GM12878 (cell line): Measurements from ENCODE around the gene NUDT1. TPM values are rescaled to one million over a fixed set of nuclear protein-coding genes. Genes with fewer than 3 reads are reported as not detected.

Experiments used
- ATAC-seq: fragments of 200-7000 bp; cut with Tn5 transposase; 3 replicates; pipeline ENCODE4 v1.9.1; 2020; ENCODE audit warnings: mild to moderate bottlenecking, moderate library complexity
- BruUV-seq: library from RNA; stranded (reverse); fragments of 400-500 nt; replicated peaks from 2 replicates; lab custom pipeline; 2021; lab: Mats Ljungman, UMichigan
- CTCF ChIA-PET: fragments of 300-600 bp; sonication (Branson Sonifier 250); formaldehyde crosslinking; extraction: SDS; loops from one replicate; lab custom pipeline; 2021; ENCODE audit warnings: inconsistent platforms; lab: Yijun Ruan, JAX
- POLR2A ChIA-PET: fragments of 350-600 bp; formaldehyde crosslinking; extraction: SDS; loops from one replicate; lab custom pipeline; 2021; ENCODE audit warnings: inconsistent platforms; lab: Charles Lee
- RAD21 ChIA-PET: fragments of 300-600 bp; sonication (Branson Sonifier 250); formaldehyde crosslinking; loops from one replicate; lab custom pipeline; 2023; ENCODE audit warnings: antibody characterized with exemption; ENCODE audit not compliant: unreplicated experiment; lab: Charles Lee
- SMC1A ChIA-PET: fragments of 300-600 bp; sonication (Branson Sonifier 250); formaldehyde crosslinking; loops from one replicate; lab custom pipeline; 2023; ENCODE audit not compliant: unreplicated experiment, uncharacterized antibody; lab: Charles Lee
- DNase-seq: peaks from one replicate; pipeline ENCODE4 v3.0.0-alpha.2; 2011; ENCODE audit warnings: low read depth, low spot score
- FAIRE-seq: peaks from 3 replicates; lab custom pipeline; 2011; peaks lifted over from hg19 to GRCh38; lab: Jason Lieb, UNC
- H2AFZ ChIP-seq: 2 replicates; pipeline ENCODE4 v1.6.0; 2011; ENCODE audit warnings: low read depth, low read length, control low read depth; ENCODE audit not compliant: control insufficient read depth
- H3K27ac ChIP-seq: 2 replicates; pipeline ENCODE4 v1.5.1; 2011; ENCODE audit warnings: control low read depth; ENCODE audit not compliant: control insufficient read depth, insufficient read depth
- H3K27me3 ChIP-seq, 2 experiments: replicated peaks in 1 of 2; 2 replicates each; pipeline versions ENCODE4 v1.6.0 to v1.6.1; 2011; ENCODE audit warnings: low read length in 1 of 2; ENCODE audit not compliant: control insufficient read depth in 2 of 2, insufficient read depth in 2 of 2
- H3K36me3 ChIP-seq, 2 experiments: 2 replicates each; pipeline ENCODE4 v1.5.1; 2011; ENCODE audit warnings: low read length in 1 of 2; ENCODE audit not compliant: control insufficient read depth in 2 of 2, insufficient read depth in 2 of 2
- H3K4me1 ChIP-seq: 2 replicates; pipeline ENCODE4 v1.6.1; 2011; ENCODE audit warnings: mild to moderate bottlenecking, low read length, moderate library complexity, mixed read lengths; ENCODE audit not compliant: control insufficient read depth, insufficient read depth
- H3K4me2 ChIP-seq: 2 replicates; pipeline ENCODE4 v1.6.0; 2011; ENCODE audit warnings: control low read depth; ENCODE audit not compliant: control insufficient read depth, insufficient read depth
- H3K4me3 ChIP-seq: fragments of 200-600 bp; sonication (generic); 2 replicates; pipeline ENCODE4 v1.5.1; 2016
- H3K79me2 ChIP-seq: 2 replicates; pipeline ENCODE4 v1.6.0; 2011; ENCODE audit warnings: low read length; ENCODE audit not compliant: control insufficient read depth, insufficient read depth
- H3K9ac ChIP-seq: 2 replicates; pipeline ENCODE4 v1.8.0; 2011; ENCODE audit warnings: low read length, control low read depth, mixed read lengths; ENCODE audit not compliant: control insufficient read depth, insufficient read depth
- H3K9me3 ChIP-seq: replicated peaks from 3 replicates; pipeline ENCODE4 v1.5.1; 2011; ENCODE audit warnings: mild to moderate bottlenecking, low read length; ENCODE audit not compliant: control insufficient read depth, insufficient read depth
- H4K20me1 ChIP-seq: 2 replicates; pipeline ENCODE4 v1.6.0; 2011; ENCODE audit not compliant: control insufficient read depth, insufficient read depth
- ASH2L ChIP-seq: fragments of 300-600, 200-600 bp; sonication (generic); IDR thresholded peaks from 2 replicates; pipeline ENCODE4 v1.6.1; 2017; ENCODE audit warnings: low read depth, mild to moderate bottlenecking, borderline replicate concordance
- BMI1 ChIP-seq: fragments of 450-650 bp; IDR thresholded peaks from 2 replicates; pipeline ENCODE4 v1.6.1; 2016; ENCODE audit warnings: mild to moderate bottlenecking, moderate library complexity, borderline replicate concordance
- CHD2 ChIP-seq: IDR thresholded peaks from 2 replicates; pipeline ENCODE4 v1.6.1; 2011; ENCODE audit warnings: low read depth, low read length, improper control_type of control experiment, borderline replicate concordance
- MTA3 ChIP-seq: IDR thresholded peaks from 2 replicates; pipeline ENCODE4 v1.6.1; 2012; ENCODE audit warnings: low read length, inconsistent platforms, borderline replicate concordance
- MYC ChIP-seq: IDR thresholded peaks from 2 replicates; pipeline ENCODE4 v1.6.1; 2011; ENCODE audit warnings: mild to moderate bottlenecking, low read length, moderate library complexity, inconsistent platforms; ENCODE audit not compliant: insufficient read depth, insufficient replicate concordance, insufficient read length, severe bottlenecking
- NFYA ChIP-seq: IDR thresholded peaks from 2 replicates; pipeline ENCODE4 v1.6.1; 2011; ENCODE audit warnings: low read depth, mild to moderate bottlenecking, low read length, improper control_type of control experiment, borderline replicate concordance
- SMAD5 ChIP-seq: IDR thresholded peaks from 2 replicates; pipeline ENCODE4 v1.6.1; 2016; ENCODE audit warnings: antibody characterized with exemption, low read depth
- SRF ChIP-seq, 2 experiments: IDR thresholded peaks; 2 replicates each; pipeline ENCODE4 v1.6.1; 2011; ENCODE audit warnings: low read depth in 2 of 2, low read length in 2 of 2, mild to moderate bottlenecking in 1 of 2, moderate library complexity in 1 of 2
- ZBED1 ChIP-seq: IDR thresholded peaks from 2 replicates; pipeline ENCODE4 v1.6.1; 2016; ENCODE audit warnings: borderline replicate concordance
- ZNF384 ChIP-seq: IDR thresholded peaks from 2 replicates; pipeline ENCODE4 v1.6.1; 2012; ENCODE audit warnings: low read depth, mild to moderate bottlenecking, low read length, improper control_type of control experiment, borderline replicate concordance
- WGBS: methylation state at CpG from one replicate; pipeline ENCODE4 v1.1.6; 2016; ENCODE audit warnings: low lambda C conversion rate; ENCODE audit not compliant: insufficient replicate concordance, insufficient coverage; ENCODE audit errors: missing lambda C conversion rate; 5-methylcytosine and 5-hydroxymethylcytosine counted together
- in situ Hi-C: fragments of 300-500 bp; cut with MboI; formaldehyde crosslinking; loops from 9 replicates; pipeline ENCODE4 v1.14.3; 2018; ENCODE audit warnings: mixed read lengths
- intact Hi-C: fragments of 100-400 bp; cut with micrococcal nuclease; formaldehyde crosslinking; loops from one replicate; pipeline ENCODE4 v1.14.2; 2022; ENCODE audit not compliant: unreplicated experiment
- polyA plus RNA-seq, 11 experiments: library from polyadenylated mRNA; depleted of rRNA in 4 of 11; unstranded in 6 of 11; stranded (reverse) in 5 of 11; fragments of >200 nt; fragmentation: Nextera tagmentation in 4 of 11; fragmentation: Illumina TruSeq in 1 of 11; extraction: Ambion mirVana in 4 of 11; extraction: Trizol in 1 of 11; gene quantifications; 1 replicate in 1 of 11; 2 replicates in 10 of 11; pipeline versions ENCODE4 v1.2.1 to v1.2.3, GENCODE V29; 2011 to 2016; ENCODE audit warnings: inconsistent platforms in 2 of 11, missing spikeins in 2 of 11, low read depth in 1 of 11
- total RNA-seq, 4 experiments: library from RNA; depleted of rRNA in 3 of 4; stranded (reverse); fragments of >200 nt in 3 of 4; fragmentation: Illumina TruSeq in 1 of 4; extraction: Trizol in 1 of 4; gene quantifications; 2 replicates each; pipeline versions ENCODE4 v1.2.1 to v1.2.3, GENCODE V29; 2013 to 2021
- TF ChIP-seq, protein P1 (sequence below): fragments of 450-650 bp; IDR thresholded peaks from 2 replicates; pipeline ENCODE4 v1.6.1; 2017; ENCODE audit warnings: borderline replicate concordance
- TF ChIP-seq, protein P2 (sequence below): fragments of 450-650 bp; formaldehyde crosslinking; IDR thresholded peaks from 2 replicates; pipeline ENCODE4 v1.4.0; 2020; ENCODE audit warnings: mild to moderate bottlenecking, moderate library complexity

Gene NUDT1
- total and polyA plus RNA-seq, 10 of the 15 experiments (the other 5 are each of a cell fraction or from before 2014, with no cell fraction given): 7.7 to 122 (median 59.2) TPM

DNA sequence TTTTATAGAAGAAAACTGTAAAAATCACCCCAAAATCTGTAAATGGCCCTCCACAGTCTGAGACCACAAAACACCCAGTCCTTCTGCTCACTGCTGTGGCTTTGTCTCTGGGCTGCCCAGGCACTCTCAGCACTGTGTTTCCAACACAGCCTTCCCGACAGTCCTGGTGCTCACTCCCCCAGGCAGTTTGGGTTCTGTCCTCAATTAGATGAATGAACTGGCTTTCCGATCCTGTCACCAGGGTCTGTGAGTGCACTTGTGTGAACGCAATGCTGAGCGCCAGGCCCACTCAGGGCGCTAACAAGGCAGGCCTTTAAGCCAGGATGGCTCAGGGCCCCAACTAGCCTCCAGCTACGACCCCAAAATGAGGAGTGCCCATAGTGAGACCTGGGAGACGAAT lies 12.6 kb upstream of the NUDT1 start:
- intact Hi-C loops (no loop called here), in situ Hi-C loops (no loop called here)
- H3K27me3 ChIP-seq: no peaks in the 10 kb centered on the region
- FAIRE-seq: no peak
- ChIA-PET CTCF (interaction anchor here (0.6 kb wide), 1 partner anchor 124 kb away, joined by 3 read pairs; no protein-coding TSS in a partner anchor), POLR2A (no interaction called here), RAD21 (no interaction called here), SMC1A (interaction anchor here (1.5 kb wide), 1 partner anchor 11 kb away, joined by 3 read pairs; no protein-coding TSS in a partner anchor)
- H4K20me1 ChIP-seq: peaks cover 2% of the 10 kb centered on the region; the same call in 1 of the 2 replicates
- H3K36me3 ChIP-seq: peaks cover 6 to 24% of the 10 kb centered on the region in 2 experiments; a peak in 3 of 4 replicates
- peaks cover 36% of the 10 kb centered on the region for H3K79me2 ChIP-seq
- H2AFZ ChIP-seq: no peak overlapping the region
- TF ChIP-seq MYC: no peak
- no TSS peak for BruUV-seq
- no peak for DNase-seq
- no peak overlapping the region for H3K27ac ChIP-seq
- H3K4me2 ChIP-seq: no peak overlapping the region
- no peak for ATAC-seq
- WGBS: 96% methylated on average over 7 of the region's 7 CpGs
- H3K4me1 ChIP-seq: no peaks in the 10 kb centered on the region
- no peak overlapping the region for H3K4me3 ChIP-seq
- H3K9me3 ChIP-seq: no peaks in the 10 kb centered on the region
- H3K9ac ChIP-seq: no peak overlapping the region

DNA sequence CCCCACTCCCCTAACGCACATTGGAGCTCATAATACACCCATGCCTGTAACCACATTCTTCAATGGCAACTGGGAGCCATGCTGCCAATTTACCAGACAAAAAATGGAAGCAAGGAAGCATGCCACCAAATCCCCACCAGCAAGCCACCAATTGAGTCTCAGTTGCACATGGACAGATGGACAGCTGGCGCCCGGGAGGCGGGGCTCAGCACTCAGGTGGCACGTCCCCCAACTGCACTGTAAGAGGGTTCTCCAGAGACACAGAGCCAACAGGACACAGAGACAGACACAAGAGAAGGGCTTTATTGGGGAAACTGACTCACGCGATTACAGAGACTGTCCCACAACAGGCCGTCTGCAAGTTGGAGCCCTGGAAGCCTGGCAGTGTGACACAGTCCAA lies 11.8 kb upstream of the NUDT1 start:
- Histone ChIP-seq H3K4me3 (peak overlapping the region; percentile 16; the same call in 1 of the 2 replicates), H3K9ac (no peak overlapping the region), H4K20me1 (no peaks in the 10 kb centered on the region), H3K9me3 (no peaks in the 10 kb centered on the region), H2AFZ (no peak overlapping the region), H3K4me2 (no peak overlapping the region; the same call in 1 of the 2 replicates), H3K27me3 (no peaks in the 10 kb centered on the region), H3K36me3 (peaks cover 10 to 18% of the 10 kb centered on the region in 2 experiments; a peak in 3 of 4 replicates), H3K4me1 (no peaks in the 10 kb centered on the region), H3K79me2 (peaks cover 36% of the 10 kb centered on the region), H3K27ac (no peak overlapping the region)
- intact Hi-C loops (no loop called here), in situ Hi-C loops (no loop called here)
- ATAC-seq (no peak), DNase-seq (no peak), FAIRE-seq (no peak)
- POLR2A ChIA-PET: no interaction called here
- SMC1A ChIA-PET: interaction anchor here (1.5 to 2.9 kb wide), 2 partner anchors 10 to 118 kb away, joined by 3 to 9 read pairs; no protein-coding TSS in a partner anchor
- WGBS: 89% methylated on average over 8 of the region's 8 CpGs
- CTCF ChIA-PET: interaction anchor here (0.6 to 0.8 kb wide), 2 partner anchors 31 to 124 kb away, joined by 3 to 4 read pairs; no protein-coding TSS in a partner anchor
- RAD21 ChIA-PET: no interaction called here
- no TSS peak for BruUV-seq
- TF ChIP-seq MTA3 (no peak), SRF (IDR thresholded peaks at IDR 0.05; ENCODE audit: low read depth in 2 of 2, low read length in 2 of 2) (no peak), NFYA (no peak), CHD2 (no peak), ZBED1 (no peak), BMI1 (no peak), ZNF384 (no peak), ASH2L (no peak), SMAD5 (no peak)
- TF ChIP-seq, protein P1, sequence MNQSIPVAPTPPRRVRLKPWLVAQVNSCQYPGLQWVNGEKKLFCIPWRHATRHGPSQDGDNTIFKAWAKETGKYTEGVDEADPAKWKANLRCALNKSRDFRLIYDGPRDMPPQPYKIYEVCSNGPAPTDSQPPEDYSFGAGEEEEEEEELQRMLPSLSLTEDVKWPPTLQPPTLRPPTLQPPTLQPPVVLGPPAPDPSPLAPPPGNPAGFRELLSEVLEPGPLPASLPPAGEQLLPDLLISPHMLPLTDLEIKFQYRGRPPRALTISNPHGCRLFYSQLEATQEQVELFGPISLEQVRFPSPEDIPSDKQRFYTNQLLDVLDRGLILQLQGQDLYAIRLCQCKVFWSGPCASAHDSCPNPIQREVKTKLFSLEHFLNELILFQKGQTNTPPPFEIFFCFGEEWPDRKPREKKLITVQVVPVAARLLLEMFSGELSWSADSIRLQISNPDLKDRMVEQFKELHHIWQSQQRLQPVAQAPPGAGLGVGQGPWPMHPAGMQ: no peak
- TF ChIP-seq, protein P2, sequence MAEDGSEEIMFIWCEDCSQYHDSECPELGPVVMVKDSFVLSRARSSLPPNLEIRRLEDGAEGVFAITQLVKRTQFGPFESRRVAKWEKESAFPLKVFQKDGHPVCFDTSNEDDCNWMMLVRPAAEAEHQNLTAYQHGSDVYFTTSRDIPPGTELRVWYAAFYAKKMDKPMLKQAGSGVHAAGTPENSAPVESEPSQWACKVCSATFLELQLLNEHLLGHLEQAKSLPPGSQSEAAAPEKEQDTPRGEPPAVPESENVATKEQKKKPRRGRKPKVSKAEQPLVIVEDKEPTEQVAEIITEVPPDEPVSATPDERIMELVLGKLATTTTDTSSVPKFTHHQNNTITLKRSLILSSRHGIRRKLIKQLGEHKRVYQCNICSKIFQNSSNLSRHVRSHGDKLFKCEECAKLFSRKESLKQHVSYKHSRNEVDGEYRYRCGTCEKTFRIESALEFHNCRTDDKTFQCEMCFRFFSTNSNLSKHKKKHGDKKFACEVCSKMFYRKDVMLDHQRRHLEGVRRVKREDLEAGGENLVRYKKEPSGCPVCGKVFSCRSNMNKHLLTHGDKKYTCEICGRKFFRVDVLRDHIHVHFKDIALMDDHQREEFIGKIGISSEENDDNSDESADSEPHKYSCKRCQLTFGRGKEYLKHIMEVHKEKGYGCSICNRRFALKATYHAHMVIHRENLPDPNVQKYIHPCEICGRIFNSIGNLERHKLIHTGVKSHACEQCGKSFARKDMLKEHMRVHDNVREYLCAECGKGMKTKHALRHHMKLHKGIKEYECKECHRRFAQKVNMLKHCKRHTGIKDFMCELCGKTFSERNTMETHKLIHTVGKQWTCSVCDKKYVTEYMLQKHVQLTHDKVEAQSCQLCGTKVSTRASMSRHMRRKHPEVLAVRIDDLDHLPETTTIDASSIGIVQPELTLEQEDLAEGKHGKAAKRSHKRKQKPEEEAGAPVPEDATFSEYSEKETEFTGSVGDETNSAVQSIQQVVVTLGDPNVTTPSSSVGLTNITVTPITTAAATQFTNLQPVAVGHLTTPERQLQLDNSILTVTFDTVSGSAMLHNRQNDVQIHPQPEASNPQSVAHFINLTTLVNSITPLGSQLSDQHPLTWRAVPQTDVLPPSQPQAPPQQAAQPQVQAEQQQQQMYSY: no peak
